ENCODE measurements around the gene OOSP4A.
"Not testable (repeated sequence)": the region's sequence is repeated elsewhere in the genome, so short reads cannot be mapped to it uniquely, and the experiment has no call there.

OOSP4A gene

DNA sequence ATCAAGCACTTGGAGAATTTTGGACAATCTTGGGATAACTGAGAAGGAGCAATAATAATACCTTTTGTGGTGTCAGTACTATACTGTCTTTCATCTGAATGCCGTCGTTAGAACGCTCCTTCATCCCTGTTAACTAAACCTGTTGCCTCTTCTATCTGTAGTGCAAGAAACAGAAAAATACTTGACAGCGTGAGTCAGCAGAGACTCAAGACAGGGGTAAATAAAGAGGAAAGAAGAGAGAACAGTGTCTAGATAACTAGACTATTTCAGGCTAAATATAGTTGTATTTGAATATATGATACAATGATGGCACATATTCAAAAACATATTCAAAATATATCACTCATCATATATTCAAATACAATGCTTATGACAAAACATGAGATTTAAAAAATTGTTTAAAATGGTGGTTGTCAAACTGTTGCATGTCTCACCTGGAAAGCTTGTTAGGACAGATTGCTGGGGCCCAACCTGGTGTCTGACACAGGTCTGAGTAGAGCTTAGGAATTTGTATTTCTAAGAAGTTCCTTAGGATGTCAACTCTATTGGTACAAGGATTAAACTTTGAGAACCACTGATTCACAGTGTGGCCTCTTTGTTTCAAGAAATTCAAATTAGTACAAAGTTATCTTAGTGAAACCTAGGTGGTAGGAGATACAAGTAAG, 17.4 kb downstream of the OOSP4A start:
- DNase-seq, result no peak

DNA sequence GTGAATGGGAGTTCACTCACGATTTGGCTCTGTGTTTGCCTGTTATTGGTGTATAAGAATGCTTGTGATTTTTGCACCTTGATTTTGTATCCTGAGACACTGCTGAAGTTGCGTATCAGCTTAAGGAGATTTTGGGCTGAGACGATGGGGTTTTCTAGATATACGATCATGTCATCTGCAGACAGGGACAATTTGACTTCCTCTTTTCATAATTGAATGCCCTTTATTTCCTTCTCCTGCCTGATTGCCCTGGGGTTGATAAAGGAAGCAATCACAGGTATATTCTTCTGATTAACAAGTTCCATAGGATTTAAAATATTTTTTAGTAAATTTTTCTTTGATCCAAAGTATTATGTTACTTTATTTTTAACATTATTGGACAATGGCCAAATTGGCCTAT, 18.2 kb downstream of the OOSP4A start:
- not testable (repeated sequence) for DNase-seq

DNA sequence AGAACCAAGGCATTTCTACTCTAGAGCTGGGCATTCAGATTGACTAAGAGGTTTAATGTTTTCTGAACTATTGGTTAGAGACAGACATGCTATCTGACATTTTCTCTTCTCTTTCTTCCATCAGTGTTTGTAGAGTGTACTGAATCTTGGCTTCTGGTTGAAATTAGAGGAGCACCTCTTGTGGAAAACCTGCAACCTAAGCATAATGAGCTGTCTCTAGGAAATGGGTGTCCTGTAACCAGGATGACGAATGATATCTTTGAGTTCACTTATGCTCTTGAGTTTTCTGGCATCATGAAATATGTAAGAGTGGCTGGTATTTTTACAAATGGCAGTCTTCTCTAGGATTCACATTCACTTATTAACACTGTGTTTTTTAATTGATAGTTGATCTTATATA, 19.4 kb downstream of the OOSP4A start:
- DNase-seq, result no peak

DNA sequence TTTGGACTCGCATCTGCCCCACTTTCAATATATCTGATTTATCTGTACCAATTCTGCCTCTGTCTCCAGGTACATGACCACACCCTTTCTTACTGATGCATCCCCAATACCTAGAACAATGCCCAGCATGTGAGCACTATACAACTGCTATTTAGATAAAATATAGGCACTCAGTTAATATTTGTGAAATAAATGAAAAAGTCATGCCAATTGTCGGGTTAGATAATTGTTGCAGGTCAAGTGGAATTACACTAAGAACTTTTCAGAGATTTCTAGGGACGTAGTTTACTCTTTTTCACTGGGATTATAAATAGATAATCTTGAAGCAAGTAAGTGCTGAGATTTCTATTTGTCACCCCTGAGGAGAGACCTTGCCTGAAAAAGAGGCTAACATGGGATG, 20.5 kb downstream of the OOSP4A start:
- DNase-seq, result no peak

DNA sequence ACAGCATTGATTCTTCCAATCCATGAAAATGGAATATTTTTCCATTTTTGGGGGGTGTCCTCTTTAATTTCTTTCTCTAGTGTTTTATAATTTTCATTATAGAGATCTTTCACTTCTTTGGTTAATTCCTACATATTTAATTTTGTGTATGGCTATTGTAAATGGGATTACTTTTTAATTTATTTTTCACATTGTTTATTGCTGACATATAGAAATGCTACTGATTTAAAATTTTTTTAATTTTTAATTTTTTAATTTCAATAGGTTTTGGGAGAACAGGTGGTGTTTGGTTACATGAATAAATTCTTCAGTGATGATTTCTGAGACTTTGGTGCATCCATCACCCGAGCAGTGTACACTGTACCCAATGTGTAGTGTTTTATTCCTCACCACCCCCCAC, 26.6 kb downstream of the OOSP4A start:
- DNase-seq, result no peak

DNA sequence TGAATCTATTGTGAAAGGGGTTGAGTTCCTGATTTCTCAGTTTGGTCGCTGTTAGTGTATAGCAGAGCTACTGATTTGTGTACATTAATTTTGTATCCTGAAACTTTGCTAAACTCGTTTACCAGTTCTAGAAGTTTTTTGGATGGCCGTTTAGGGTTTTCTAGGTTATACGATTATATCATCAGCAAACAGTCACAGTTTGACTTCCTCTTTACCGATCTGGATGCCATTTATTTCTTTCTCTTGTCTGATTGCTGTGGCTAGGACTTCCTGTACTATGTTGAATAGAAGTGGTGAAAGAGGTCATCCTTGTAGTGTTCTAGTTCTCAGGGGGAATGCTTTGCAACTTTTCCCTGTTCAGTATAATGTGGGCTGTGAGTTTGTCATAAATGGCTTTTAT, 28.6 kb downstream of the OOSP4A start:
- DNase-seq, result no peak

DNA sequence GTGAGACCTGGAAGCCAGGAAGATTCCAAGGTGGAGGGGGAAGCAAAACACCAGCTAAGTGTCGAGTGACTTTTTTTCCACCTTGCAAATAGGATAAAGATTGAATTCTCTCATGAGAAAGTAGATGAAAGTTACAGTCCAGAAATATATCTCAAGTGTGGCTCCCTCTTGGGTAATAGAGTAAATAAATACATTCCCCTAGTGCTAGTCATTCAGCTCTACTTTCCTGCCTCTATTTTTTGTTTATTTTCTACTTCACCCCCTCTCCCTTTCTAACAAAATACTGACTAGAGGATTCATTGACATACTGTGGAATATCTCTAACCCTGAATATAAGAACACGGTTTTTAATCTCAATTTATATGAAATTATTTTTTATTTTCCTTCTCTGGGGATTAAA, 34.0 kb downstream of the OOSP4A start:
- DNase-seq, result no peak

DNA sequence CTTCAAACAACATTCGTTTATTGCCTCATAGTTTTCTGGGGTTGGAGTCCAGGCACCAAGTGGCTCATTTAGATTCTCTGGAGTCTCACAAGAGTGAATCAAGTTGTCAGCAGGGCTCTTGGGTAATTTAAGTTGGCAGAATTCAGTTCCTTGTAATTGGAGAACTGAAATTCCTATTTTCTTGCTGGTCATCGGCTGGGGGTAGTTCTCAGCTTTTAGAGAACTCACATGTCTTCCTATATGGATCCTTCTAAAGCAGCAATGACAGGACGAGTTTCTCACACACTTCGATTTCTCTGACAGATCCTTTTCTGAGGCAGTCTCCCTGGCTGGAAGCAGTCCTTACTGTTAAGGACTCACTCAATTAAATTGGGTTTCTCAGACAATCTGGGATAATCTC, 35.9 kb downstream of the OOSP4A start:
- DNase-seq, result no peak

DNA sequence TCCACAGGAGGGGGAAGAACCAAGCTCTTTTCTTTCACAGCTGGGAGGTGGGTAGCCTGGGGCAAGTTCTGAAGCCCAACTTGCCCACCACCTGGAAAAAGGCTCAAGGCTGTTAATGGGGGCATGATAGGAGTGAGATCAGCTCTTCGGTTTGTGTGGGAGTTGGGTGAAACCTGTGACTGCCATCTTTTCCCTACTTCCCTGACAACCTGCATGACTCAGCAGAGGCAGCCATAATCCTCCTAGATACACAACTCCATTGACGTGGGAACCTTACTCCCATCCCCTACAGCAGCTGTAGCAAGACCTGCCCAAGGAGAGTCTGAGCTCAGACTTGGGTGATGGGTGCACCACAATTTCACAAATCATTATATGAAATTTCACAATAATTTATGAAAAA, 39.9 kb downstream of the OOSP4A start:
- DNase-seq, result no peak

DNA sequence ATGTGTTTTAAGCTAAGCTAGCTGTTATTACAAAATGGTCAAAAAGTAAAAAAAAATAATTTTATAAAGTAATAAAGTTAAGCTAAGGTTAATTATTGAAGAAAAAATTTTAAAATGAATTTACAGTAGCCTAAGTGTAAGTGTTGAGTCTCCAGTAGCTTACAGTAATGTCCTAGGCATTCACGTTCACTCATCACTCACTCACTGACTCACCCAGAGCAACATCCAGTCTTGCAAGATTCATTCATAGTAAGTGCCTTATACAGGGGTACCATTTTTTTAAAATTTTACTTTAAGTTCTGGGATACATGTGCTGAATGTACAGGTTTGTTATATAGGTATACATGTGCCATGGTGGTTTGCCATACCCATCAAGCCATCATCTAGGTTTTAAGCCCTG, 41.5 kb downstream of the OOSP4A start:
- no peak for DNase-seq

DNA sequence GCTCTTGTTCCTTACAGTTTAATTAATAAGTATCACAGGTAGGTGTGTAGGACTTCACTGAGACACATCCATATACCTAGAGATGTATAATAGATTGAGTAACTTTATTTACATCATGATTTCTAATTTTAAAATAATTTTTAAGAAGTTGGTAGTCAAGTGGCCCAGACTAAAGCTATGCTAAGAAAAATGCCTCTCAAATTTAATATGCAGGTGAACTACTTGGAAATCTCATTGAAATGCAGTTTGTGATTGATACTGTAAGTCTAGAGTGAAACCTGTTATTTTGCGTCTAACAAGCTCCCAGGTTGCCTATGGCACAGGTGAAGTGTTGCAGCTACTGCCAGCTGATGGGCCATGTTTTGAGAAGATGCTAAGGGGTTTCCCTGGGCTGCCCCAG, 53.0 kb downstream of the OOSP4A start, which contains the start of gene OOSP4B:
Gene OOSP4B, plus strand, starts transcription at position 301 of the 400 bp plus-strand sequence.
- no peak for DNase-seq

DNA sequence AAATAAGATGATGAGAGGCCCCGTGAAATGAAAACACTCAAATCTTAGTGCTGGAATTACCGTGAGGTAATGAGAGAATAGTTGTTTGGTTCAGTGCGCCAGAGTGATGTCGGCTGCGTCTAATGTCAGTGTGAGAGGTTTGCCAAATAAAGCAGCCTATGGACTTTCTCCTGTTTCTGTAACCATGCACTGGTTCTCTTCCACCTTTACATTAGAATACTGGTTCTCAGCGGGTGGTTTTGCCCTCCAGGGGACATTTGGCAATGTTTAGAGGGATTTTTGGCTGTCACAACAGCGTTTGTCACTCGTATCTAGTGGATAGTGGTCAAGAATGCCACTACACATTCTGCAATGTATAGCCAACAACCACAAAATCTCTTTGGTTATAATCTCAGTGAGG, 54.2 kb downstream of the OOSP4A start:
- no peak for DNase-seq
